HG03196 (cell line): ENCODE results near the gene DSCAML1.

Experiments used
- ATAC-seq: cut with Tn5 transposase; IDR thresholded peaks from one replicate; pipeline ENCODE4 v1.9.1; 2021; ENCODE audit not compliant: unreplicated experiment

Gene DSCAML1

GRCh38 chr11:117506971-117507370, 290.0 kb downstream of the DSCAML1 start:
- no peak for ATAC-seq

- ATAC-seq, result no peak
Observed at GRCh38 chr11:117505285-117505970, 291.6 kb downstream of the DSCAML1 start.

- ATAC-seq, result no peak
Observed at GRCh38 chr11:117502779-117503100, 294.3 kb downstream of the DSCAML1 start.

GRCh38 chr11:117502015-117502778, 294.8 kb downstream of the DSCAML1 start:
- ATAC-seq, result no peak

- ATAC-seq, result no peak
Observed at GRCh38 chr11:117501237-117501898, 295.6 kb downstream of the DSCAML1 start.

- no peak for ATAC-seq
Observed at GRCh38 chr11:117498791-117499190, 298.2 kb downstream of the DSCAML1 start.

- ATAC-seq, result no peak
Observed at GRCh38 chr11:117497206-117497951, 299.6 kb downstream of the DSCAML1 start.

- no peak for ATAC-seq
Observed at GRCh38 chr11:117495357-117495756, 301.7 kb downstream of the DSCAML1 start.

GRCh38 chr11:117492578-117493251, 304.3 kb downstream of the DSCAML1 start:
- no peak for ATAC-seq

GRCh38 chr11:117490911-117491310, 306.1 kb downstream of the DSCAML1 start:
- no peak for ATAC-seq

GRCh38 chr11:117489999-117490679, 306.9 kb downstream of the DSCAML1 start:
- ATAC-seq, result no peak

- no peak for ATAC-seq
Observed at GRCh38 chr11:117488996-117489952, 307.7 kb downstream of the DSCAML1 start.

- ATAC-seq, result no peak
Observed at GRCh38 chr11:117486059-117486458, 311.0 kb downstream of the DSCAML1 start.

- no peak for ATAC-seq
Observed at GRCh38 chr11:117484156-117484555, 312.9 kb downstream of the DSCAML1 start.

- no peak for ATAC-seq
Observed at GRCh38 chr11:117483372-117483771, 313.6 kb downstream of the DSCAML1 start.

GRCh38 chr11:117482881-117483280, 314.1 kb downstream of the DSCAML1 start:
- no peak for ATAC-seq

- ATAC-seq, result no peak
Observed at GRCh38 chr11:117481885-117482284, 315.1 kb downstream of the DSCAML1 start.

- no peak for ATAC-seq
Observed at GRCh38 chr11:117481036-117481435, 316.0 kb downstream of the DSCAML1 start.

- no peak for ATAC-seq
Observed at GRCh38 chr11:117480221-117480620, 316.8 kb downstream of the DSCAML1 start.
